Measurements from ENCODE around the gene CACNA1C.

The CACNA1C gene

DNA sequence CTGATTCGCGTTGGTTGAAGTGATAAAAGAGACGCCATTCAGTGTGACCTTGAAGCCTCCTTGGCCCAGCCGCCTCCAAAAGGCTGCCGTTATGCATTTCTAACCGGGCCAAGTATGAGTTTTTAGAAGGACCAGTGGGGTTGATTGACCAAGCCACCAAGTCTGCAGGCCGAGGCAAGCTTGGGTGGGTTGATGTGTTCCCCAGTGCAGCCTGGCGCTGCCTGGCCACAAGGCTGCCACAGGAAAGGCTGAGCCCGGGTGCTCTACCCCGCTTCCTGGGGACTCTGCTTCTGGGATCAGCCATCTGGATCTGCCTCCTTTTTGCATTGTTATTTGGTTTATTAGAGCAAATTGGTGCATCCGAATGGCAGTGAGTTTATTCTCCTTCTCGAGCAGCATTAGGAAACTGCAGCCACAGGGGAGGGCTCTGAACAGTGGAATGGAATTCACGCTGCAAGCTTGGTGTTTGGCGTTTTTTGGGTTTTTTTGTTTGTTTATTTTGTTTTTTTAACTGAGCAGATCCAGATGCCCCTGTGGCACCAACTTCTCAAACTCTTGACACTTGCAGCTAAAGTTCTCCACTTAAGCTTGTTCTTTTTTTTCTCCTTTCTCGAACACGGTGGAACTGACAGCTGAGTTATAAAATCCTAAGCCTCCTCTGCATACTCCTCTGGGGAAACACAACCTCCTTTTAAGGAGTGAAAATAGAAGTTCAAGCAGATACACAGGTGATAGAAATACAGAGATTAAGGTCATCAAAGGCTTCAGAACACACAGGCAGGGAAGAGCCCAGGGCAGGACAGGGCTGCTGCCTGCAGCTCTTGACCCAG lies 596.6 kb downstream of the CACNA1C start:
- no peaks in the 10 kb centered on the region for H3K27me3 ChIP-seq (ENCODE audit: insufficient read depth, low read depth, severe bottlenecking)
- no peak overlapping the region for H3K4me3 ChIP-seq (ENCODE audit: low read depth, low read length)
- no peak for TF ChIP-seq CTCF (IDR thresholded peaks at IDR 0.05; ENCODE audit: low read depth, low read length)
- no peaks in the 10 kb centered on the region for H3K9me3 ChIP-seq (ENCODE audit: severe bottlenecking)
- H3K27ac ChIP-seq = no peak overlapping the region
- no peak for DNase-seq
- H3K36me3 ChIP-seq = no peaks in the 10 kb centered on the region

GRCh38 chr12:2650261-2651067 lies 597.7 kb downstream of the CACNA1C start:
- H3K27ac ChIP-seq = no peak overlapping the region
- no peaks in the 10 kb centered on the region for H3K27me3 ChIP-seq (ENCODE audit: insufficient read depth, low read depth, severe bottlenecking)
- no peak for TF ChIP-seq CTCF (IDR thresholded peaks at IDR 0.05; ENCODE audit: low read depth, low read length)
- H3K36me3 ChIP-seq = peaks cover under 1% of the 10 kb centered on the region; the same call in 1 of the 2 replicates
- no peak for DNase-seq
- no peaks in the 10 kb centered on the region for H3K9me3 ChIP-seq (ENCODE audit: severe bottlenecking)
- no peak overlapping the region for H3K4me3 ChIP-seq (ENCODE audit: low read depth, low read length)

DNA sequence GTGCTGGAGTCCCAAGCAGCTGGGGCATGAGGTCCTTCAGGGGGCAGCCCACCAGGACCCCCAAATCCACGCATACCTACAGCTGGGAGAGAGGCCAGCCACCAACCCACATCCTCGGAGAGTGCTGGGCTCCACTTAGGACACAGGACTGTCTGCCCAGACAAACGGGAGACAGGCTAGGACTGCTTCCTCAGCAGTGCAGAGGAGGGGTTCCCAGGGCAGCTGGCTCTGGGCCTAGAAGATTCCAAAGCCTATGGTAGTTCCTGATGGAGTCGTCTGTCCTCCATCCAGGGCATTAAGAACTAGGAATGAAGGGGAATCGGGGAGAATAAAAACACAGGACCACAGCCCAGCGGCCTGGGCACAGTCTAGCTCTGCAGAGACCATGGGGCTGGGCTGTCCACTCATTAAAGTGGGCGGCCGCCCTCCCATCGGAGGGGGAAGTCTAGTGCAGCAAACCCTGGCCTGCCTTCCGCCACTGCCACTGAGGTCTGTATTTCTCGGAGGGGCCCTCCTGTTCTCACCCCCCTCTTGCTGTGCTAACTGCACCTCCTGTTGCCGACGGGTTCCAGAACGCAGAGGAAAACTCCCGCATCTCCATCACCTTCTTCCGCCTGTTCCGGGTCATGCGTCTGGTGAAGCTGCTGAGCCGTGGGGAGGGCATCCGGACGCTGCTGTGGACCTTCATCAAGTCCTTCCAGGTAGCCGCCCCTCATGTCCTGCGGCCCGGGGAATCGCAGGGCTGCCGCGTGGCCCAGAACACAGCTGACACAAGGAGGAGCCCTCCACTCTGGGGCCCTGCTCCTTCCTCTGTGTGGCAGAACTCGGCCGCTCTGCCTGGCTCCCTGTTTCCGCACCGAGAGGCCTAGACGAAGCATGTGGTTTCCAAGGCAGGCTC lies 598.5 kb downstream of the CACNA1C start:
- H3K9me3 ChIP-seq (ENCODE audit: severe bottlenecking) = no peaks in the 10 kb centered on the region
- no peak overlapping the region for H3K27ac ChIP-seq
- DNase-seq = no peak
- no peak for TF ChIP-seq CTCF (IDR thresholded peaks at IDR 0.05; ENCODE audit: low read depth, low read length)
- no peak overlapping the region for H3K4me3 ChIP-seq (ENCODE audit: low read depth, low read length)
- H3K27me3 ChIP-seq (ENCODE audit: insufficient read depth, low read depth, severe bottlenecking) = no peaks in the 10 kb centered on the region
- peaks cover 4% of the 10 kb centered on the region; the same call in 1 of the 2 replicates for H3K36me3 ChIP-seq

GRCh38 chr12:2652011-2652400 lies 599.2 kb downstream of the CACNA1C start:
- Histone ChIP-seq H3K27me3 (ENCODE audit: insufficient read depth, low read depth, severe bottlenecking) (no peaks in the 10 kb centered on the region), H3K27ac (no peak overlapping the region), H3K4me3 (ENCODE audit: low read depth, low read length) (no peak overlapping the region), H3K36me3 (peaks cover 4% of the 10 kb centered on the region; the same call in 1 of the 2 replicates), H3K9me3 (ENCODE audit: severe bottlenecking) (no peaks in the 10 kb centered on the region)
- DNase-seq = no peak
- no peak for TF ChIP-seq CTCF (IDR thresholded peaks at IDR 0.05; ENCODE audit: low read depth, low read length)

- peak; percentile 33; the same call in 1 of the 2 replicates for TF ChIP-seq CTCF (IDR thresholded peaks at IDR 0.05; ENCODE audit: low read depth, low read length)
- Histone ChIP-seq H3K9me3 (ENCODE audit: severe bottlenecking) (no peaks in the 10 kb centered on the region), H3K27me3 (ENCODE audit: insufficient read depth, low read depth, severe bottlenecking) (no peaks in the 10 kb centered on the region), H3K4me3 (ENCODE audit: low read depth, low read length) (no peak overlapping the region), H3K36me3 (peaks cover 4% of the 10 kb centered on the region; the same call in 1 of the 2 replicates), H3K27ac (no peak overlapping the region)
- DNase-seq = no peak
Observed at GRCh38 chr12:2652401-2653081, 599.8 kb downstream of the CACNA1C start.
